Right ventricle myocardium inferior (tissue), 1 donor: Measurements from ENCODE around the gene LEPROT. TPM values are rescaled to one million over a fixed set of nuclear protein-coding genes. Genes with fewer than 3 reads are reported as not detected.
"Not testable (repeated sequence)": the region's sequence is repeated elsewhere in the genome, so short reads cannot be mapped to it uniquely, and the experiment has no call there.

Experiments
- ATAC-seq: fragments of 200-7000 bp; cut with Tn5 transposase; one replicate; pipeline ENCODE4 v1.9.1; 2020; ENCODE audit warnings: mild to moderate bottlenecking, moderate library complexity
- DNase-seq: peaks from one replicate; pipeline ENCODE4 v3.0.0; 2021; ENCODE audit errors: missing footprints
- intact Hi-C: fragments of 100-400 bp; cut with DNase I; formaldehyde crosslinking; loops from one replicate; pipeline ENCODE4 v1.11.0; 2022
- long read RNA-seq: library from polyadenylated mRNA; unstranded; transcript quantifications from one replicate; pipeline ENCODE4 v2.0.0, GENCODE V29; 2021
- total RNA-seq: library from RNA; stranded (reverse); fragmentation: NEBNext Ultra II Directional; extraction: Animal tissue kit (Norgen Biotek cat#: 25700); gene quantifications from one replicate; pipeline ENCODE4 v1.2.1, GENCODE V29; 2021
- donor health status: DM: no; HTN: yes; CAD: no; lungs with severe emphysema.

The LEPROT gene
- 44.3 TPM for total RNA-seq
- long read RNA-seq, full-length matches to known transcripts, result 38 of 41 reads
- long read RNA-seq, partial matches to known transcripts, result 3 of 41 reads
- long read RNA-seq, other reads (novel, unspliced or antisense), result 0 of 41 reads

GRCh38 chr1:65420590-65421350 lies at the start of gene LEPROT, which contains the start of gene LEPR:
Gene LEPROT, plus strand, starts transcription at chr1:65420668. Its CDS starts 57 bp downstream, at chr1:65420725.
Gene LEPR, plus strand, starts transcription at chr1:65420668. Its CDS starts 144,898 bp downstream, at chr1:65565566.
- ATAC-seq (no peak), DNase-seq (no peak)
- intact Hi-C loops, result loop anchor here (2.0 to 5.0 kb wide), 5 partner anchors 72 to 354 kb away; partner anchors contain the start of gene AK4

GRCh38 chr1:65371544-65371943 lies 48.9 kb upstream of the LEPROT start:
- intact Hi-C loops, result no loop called here
- DNase-seq (no peak), ATAC-seq (no peak)

- no peak for ATAC-seq
- DNase-seq, result no peak
- intact Hi-C loops, result no loop called here
Measured at GRCh38 chr1:65372557-65372956, 47.9 kb upstream of the LEPROT start.

GRCh38 chr1:65377496-65378246 lies 42.8 kb upstream of the LEPROT start:
- ATAC-seq, result no peak
- intact Hi-C loops, result no loop called here
- DNase-seq, result no peak

GRCh38 chr1:65378247-65378946 lies 42.1 kb upstream of the LEPROT start:
- no peak for DNase-seq
- intact Hi-C loops, result no loop called here
- ATAC-seq, result no peak

GRCh38 chr1:65384426-65384825 lies 36.0 kb upstream of the LEPROT start:
- ATAC-seq, intact Hi-C loops, DNase-seq: not testable (repeated sequence)

- no peak for DNase-seq
- intact Hi-C loops, result no loop called here
- ATAC-seq, result no peak
Measured at GRCh38 chr1:65386439-65386838, 34.0 kb upstream of the LEPROT start.

GRCh38 chr1:65387821-65388220 lies 32.6 kb upstream of the LEPROT start:
- ATAC-seq, result no peak
- intact Hi-C loops, result no loop called here
- DNase-seq, result no peak

GRCh38 chr1:65388908-65389695 lies 31.4 kb upstream of the LEPROT start:
- no peak for ATAC-seq
- DNase-seq, result no peak
- intact Hi-C loops, result no loop called here

GRCh38 chr1:65392497-65392896 lies 28.0 kb upstream of the LEPROT start:
- DNase-seq (no peak), ATAC-seq (no peak)
- intact Hi-C loops, result no loop called here

- ATAC-seq (no peak), DNase-seq (no peak)
- intact Hi-C loops, result no loop called here
Measured at GRCh38 chr1:65393347-65393746, 27.1 kb upstream of the LEPROT start.

GRCh38 chr1:65393928-65394327 lies 26.5 kb upstream of the LEPROT start:
- no peak for DNase-seq
- ATAC-seq, result no peak
- intact Hi-C loops, result no loop called here

GRCh38 chr1:65395887-65396612 lies 24.4 kb upstream of the LEPROT start:
- ATAC-seq (no peak), DNase-seq (no peak)
- intact Hi-C loops, result no loop called here

GRCh38 chr1:65398083-65398482 lies 22.4 kb upstream of the LEPROT start:
- intact Hi-C loops, result no loop called here
- DNase-seq, result no peak
- no peak for ATAC-seq

GRCh38 chr1:65399003-65399402 lies 21.5 kb upstream of the LEPROT start:
- no peak for ATAC-seq
- no peak for DNase-seq
- intact Hi-C loops, result no loop called here

- intact Hi-C loops, result no loop called here
- no peak for ATAC-seq
- DNase-seq, result no peak
Measured at GRCh38 chr1:65401612-65402011, 18.9 kb upstream of the LEPROT start.

- intact Hi-C loops, result no loop called here
- DNase-seq, result no peak
- ATAC-seq, result no peak
Measured at GRCh38 chr1:65404941-65405340, 15.5 kb upstream of the LEPROT start.

GRCh38 chr1:65407877-65408276 lies 12.6 kb upstream of the LEPROT start:
- intact Hi-C loops, result no loop called here
- DNase-seq, result no peak
- no peak for ATAC-seq
